Chondrocyte (in vitro differentiated cells): ENCODE data around the gene GBP7. TPM values are rescaled to one million over a fixed set of nuclear protein-coding genes. Genes with fewer than 3 reads are reported as not detected.
"Not testable (repeated sequence)": the region's sequence is repeated elsewhere in the genome, so short reads cannot be mapped to it uniquely, and the experiment has no call there.

Source experiments
- DNase-seq: peaks from one replicate; pipeline ENCODE4 v3.0.0; 2021; ENCODE audit warnings: mixed read lengths, low spot score
- H3K27ac Mint-ChIP-seq: one replicate; pipeline ENCODE4 v1.8.0; 2021; ENCODE audit warnings: mild to moderate bottlenecking, moderate library complexity, mixed read lengths; ENCODE audit not compliant: unreplicated experiment
- H3K27me3 Mint-ChIP-seq: 2 replicates; pipeline ENCODE4 v1.8.0; 2021; ENCODE audit warnings: low read depth, mixed read lengths
- H3K36me3 Mint-ChIP-seq: 2 replicates; pipeline ENCODE4 v1.8.0; 2021; ENCODE audit warnings: low read depth, mixed read lengths
- H3K4me1 Mint-ChIP-seq: 2 replicates; pipeline ENCODE4 v1.8.0; 2021; ENCODE audit warnings: low read depth, mild to moderate bottlenecking, mixed read lengths
- H3K4me3 Mint-ChIP-seq: one replicate; pipeline ENCODE4 v1.8.0; 2021; ENCODE audit warnings: mild to moderate bottlenecking, moderate library complexity, mixed read lengths; ENCODE audit not compliant: unreplicated experiment
- H3K9me3 Mint-ChIP-seq: 2 replicates; pipeline ENCODE4 v1.8.0; 2021; ENCODE audit warnings: low read depth, mixed read lengths
- CTCF ChIP-seq: fragments of 200-600 bp; sonication (generic); IDR thresholded peaks from 2 replicates; pipeline ENCODE4 v1.5.0; 2021; ENCODE audit warnings: antibody characterized with exemption, mild to moderate bottlenecking, moderate library complexity
- long read RNA-seq: library from polyadenylated mRNA; stranded (forward); transcript quantifications from one replicate; pipeline ENCODE4 v2.0.0, GENCODE V29; 2021
- total RNA-seq: library from RNA; stranded (reverse); gene quantifications from 3 replicates; pipeline ENCODE4 v1.2.1, GENCODE V29; 2021

The GBP7 gene
- not detected in 3 replicates for total RNA-seq
- long read RNA-seq, result 0 reads

GRCh38 chr1:89175601-89176256 is at the start of gene GBP7:
GBP7 (minus strand) TSS chr1:89176003; CDS start chr1:89171935, 4,068 bp downstream.
- H3K4me3 Mint-ChIP-seq, result no peak within 1 kb of the TSS
- no peaks in the 10 kb centered on the region for H3K36me3 Mint-ChIP-seq
- DNase-seq, result no peak
- H3K4me1 Mint-ChIP-seq, result no peaks in the 10 kb centered on the region
- no peak within 1 kb of the TSS for H3K27ac Mint-ChIP-seq
- no peaks in the 10 kb centered on the region for H3K9me3 Mint-ChIP-seq
- TF ChIP-seq CTCF, result no peak
- peaks cover 12% of the 10 kb centered on the region for H3K27me3 Mint-ChIP-seq

DNA sequence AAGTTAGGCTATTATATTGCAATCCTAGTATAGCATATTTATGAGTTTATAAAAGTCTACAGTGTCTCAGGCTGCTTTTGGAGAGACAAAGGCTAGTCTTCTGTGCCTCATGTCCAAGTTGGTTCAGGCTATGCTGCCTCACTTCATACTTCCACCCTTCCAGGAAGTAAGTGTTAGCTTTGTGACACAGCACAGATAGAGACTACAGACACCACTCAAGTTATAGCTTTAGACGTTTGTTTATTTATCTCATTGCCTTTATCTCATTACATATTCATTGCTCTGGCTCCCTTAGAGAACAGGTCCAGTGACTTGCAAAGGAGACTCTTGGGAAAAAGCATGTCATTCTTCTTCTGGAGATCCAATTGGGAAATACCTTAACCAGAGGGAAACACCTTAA is 45.5 kb upstream of the GBP7 start:
- H3K9me3 Mint-ChIP-seq, result peaks cover 14% of the 10 kb centered on the region
- no peak overlapping the region for H3K4me3 Mint-ChIP-seq

GRCh38 chr1:89219851-89220250 is 44.0 kb upstream of the GBP7 start:
- not testable (repeated sequence) for H3K4me3 Mint-ChIP-seq, H3K9me3 Mint-ChIP-seq, H3K4me1 Mint-ChIP-seq, H3K36me3 Mint-ChIP-seq, H3K27me3 Mint-ChIP-seq, DNase-seq, H3K27ac Mint-ChIP-seq

More for the DNA sequence above, 45.5 kb upstream of the GBP7 start:
- H3K27ac Mint-ChIP-seq, result no peak overlapping the region
- H3K27me3 Mint-ChIP-seq, result no peaks in the 10 kb centered on the region
- no peaks in the 10 kb centered on the region for H3K36me3 Mint-ChIP-seq
- no peak for TF ChIP-seq CTCF
- no peaks in the 10 kb centered on the region for H3K4me1 Mint-ChIP-seq
- no peak for DNase-seq

DNA sequence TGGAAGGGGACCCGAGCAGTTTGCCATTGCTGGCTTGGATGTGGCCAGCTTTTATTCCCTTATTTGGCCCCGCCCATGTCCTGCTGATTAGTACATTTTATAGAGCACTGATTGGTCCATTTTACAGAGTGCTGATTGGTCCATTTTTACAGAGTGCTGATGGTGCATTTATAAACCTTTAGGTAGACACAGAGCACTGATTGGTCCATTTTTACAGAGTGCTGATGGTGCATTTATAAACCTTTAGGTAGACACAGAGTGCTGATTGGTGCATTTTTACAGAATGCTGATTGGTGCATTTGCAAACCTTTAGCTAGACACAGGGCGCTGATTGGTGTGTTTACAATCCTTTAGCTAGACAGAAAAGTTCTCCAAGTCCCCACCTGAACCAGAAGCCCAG is 43.1 kb upstream of the GBP7 start:
- H3K9me3 Mint-ChIP-seq, DNase-seq, H3K4me3 Mint-ChIP-seq, H3K4me1 Mint-ChIP-seq, H3K36me3 Mint-ChIP-seq, H3K27ac Mint-ChIP-seq, H3K27me3 Mint-ChIP-seq: not testable (repeated sequence)

DNA sequence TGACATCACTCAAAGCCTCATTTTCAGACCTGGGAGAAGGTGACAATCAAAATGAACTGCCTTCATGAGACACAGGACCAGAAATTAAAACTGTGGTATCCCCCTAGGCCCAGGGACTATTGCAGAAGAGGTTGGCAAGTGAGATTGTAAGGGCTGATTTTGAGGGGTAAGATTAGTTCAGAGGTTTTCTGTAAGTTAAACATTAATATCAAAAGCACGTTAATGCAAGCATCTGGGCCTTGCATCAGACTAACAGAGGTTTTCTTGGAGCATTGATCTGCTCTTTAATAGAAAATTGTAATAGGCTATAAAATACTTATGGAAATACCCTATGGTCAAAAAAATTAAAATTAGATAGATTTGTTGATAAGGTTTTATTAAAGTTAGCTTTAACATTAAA is 37.5 kb upstream of the GBP7 start:
- DNase-seq, result no peak
- H3K27ac Mint-ChIP-seq, result no peak overlapping the region
- no peaks in the 10 kb centered on the region for H3K36me3 Mint-ChIP-seq
- H3K9me3 Mint-ChIP-seq, result peaks cover 16% of the 10 kb centered on the region
- no peaks in the 10 kb centered on the region for H3K27me3 Mint-ChIP-seq
- TF ChIP-seq CTCF, result no peak
- no peak overlapping the region for H3K4me3 Mint-ChIP-seq
- H3K4me1 Mint-ChIP-seq, result no peaks in the 10 kb centered on the region

GRCh38 chr1:89211035-89211634 is 35.3 kb upstream of the GBP7 start:
- no peaks in the 10 kb centered on the region for H3K4me1 Mint-ChIP-seq
- no peak for DNase-seq
- no peak for TF ChIP-seq CTCF
- peaks cover 13% of the 10 kb centered on the region for H3K9me3 Mint-ChIP-seq
- no peaks in the 10 kb centered on the region for H3K36me3 Mint-ChIP-seq
- no peaks in the 10 kb centered on the region for H3K27me3 Mint-ChIP-seq
- no peak overlapping the region for H3K4me3 Mint-ChIP-seq
- H3K27ac Mint-ChIP-seq, result no peak overlapping the region
